GM19452 (cell line): ENCODE results near the gene SERTAD3.
"Not testable (repeated sequence)": the region's sequence is repeated elsewhere in the genome, so short reads cannot be mapped to it uniquely, and the experiment has no call there.

Experiments used
- ATAC-seq: cut with Tn5 transposase; IDR thresholded peaks from one replicate; pipeline ENCODE4 v1.9.1; 2021; ENCODE audit not compliant: unreplicated experiment

Gene SERTAD3, protein sequence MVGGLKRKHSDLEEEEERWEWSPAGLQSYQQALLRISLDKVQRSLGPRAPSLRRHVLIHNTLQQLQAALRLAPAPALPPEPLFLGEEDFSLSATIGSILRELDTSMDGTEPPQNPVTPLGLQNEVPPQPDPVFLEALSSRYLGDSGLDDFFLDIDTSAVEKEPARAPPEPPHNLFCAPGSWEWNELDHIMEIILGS

DNA sequence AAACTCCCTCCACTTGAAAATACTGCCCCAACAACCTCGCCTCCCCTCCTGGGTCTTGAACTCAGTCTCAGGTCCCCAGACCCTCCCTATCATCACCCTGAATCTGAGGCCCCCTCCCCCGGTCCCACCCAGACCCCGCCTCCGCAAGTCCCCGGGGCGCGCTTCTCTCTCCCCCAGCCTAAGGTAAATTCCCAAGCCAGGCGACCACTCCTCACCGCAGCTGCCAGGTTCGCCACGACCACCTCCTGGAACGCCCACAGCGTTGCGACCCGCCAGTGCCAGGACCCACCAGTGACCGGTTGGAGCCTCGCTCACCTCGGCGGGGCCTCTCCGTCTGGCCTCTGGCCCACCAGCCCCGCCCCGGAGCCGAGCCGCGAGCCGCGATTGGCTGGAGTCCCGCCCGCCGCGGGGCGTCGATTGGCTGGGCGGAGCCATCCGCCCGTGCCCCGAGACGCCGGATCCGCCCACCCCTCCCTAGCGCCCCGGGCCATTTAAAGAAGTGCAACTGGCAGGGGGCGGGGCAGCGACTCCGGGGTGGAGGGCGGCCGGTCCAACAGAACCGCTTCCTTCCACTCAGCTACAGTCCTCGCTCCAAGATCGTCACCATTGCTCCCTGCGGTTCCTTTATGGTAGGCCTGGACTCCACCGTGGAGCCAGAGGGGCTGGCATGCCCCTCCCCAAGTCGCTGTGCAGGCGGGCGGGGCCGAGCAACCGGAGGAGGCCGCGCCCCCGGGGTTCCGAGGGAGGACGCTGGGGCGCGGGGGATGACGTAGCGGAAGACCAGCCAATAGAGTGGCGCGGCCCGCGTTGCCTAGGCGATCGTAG lies at the start of gene SERTAD3:
Gene SERTAD3 (minus strand): TSS at position 336 of the 825 bp plus-strand sequence. CDS start 2,255 bp downstream, outside the sequence.
- peak; percentile 65 for ATAC-seq

DNA sequence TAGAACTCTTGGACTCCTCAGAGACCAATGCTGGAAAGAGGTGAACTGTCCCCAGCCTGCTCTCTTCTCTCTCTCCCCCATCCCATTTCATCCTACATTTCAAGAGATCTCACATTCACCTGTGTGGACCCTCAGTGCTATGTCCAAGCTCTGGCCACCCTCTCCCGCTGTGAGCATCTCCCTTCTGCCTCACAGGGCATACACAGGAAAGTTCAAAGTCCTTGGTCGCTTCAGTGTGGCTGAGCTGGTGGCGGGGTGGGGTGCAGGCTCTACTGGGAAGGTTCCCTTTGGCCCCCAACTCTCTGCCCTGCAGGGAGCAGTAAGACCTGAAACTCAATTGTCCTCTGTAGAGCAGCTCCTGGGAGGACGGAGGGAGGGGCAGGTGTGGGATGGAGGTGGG lies 49.6 kb upstream of the SERTAD3 start:
- no peak for ATAC-seq

DNA sequence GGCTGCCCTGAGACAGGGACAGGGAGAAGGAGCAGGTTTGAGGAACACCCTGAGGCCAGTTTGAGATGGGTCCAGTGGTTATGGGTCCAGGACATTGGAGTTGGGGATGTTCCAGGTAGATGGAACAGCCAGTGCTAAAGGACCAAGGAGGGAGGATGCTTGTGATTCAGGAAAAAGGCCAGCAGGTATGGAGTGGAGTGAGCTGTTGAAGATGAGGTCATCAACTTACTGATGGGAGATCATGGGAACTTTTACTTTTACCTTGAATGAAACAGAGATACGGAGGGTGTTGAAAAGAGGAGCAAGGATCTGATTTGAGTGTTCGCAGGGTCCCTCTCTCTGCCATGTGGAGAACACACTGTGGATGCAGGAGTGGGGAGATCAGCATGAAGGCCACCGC lies 48.1 kb upstream of the SERTAD3 start:
- ATAC-seq = no peak

DNA sequence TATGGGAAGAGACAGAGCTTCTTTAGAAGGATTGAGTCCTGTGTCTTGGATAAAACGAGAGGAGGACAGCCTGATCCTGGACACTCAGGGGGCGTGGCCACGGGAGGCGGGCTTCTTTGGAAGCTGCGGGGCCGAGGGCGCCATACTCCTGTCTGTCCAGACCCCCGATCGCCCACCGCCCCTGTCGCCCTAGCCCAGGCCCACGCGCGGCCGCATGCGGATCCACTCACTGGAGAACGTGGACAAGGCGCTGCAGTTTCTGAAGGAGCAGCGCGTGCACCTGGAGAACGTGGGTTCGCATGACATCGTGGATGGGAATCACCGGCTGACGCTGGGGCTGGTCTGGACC lies 45.7 kb upstream of the SERTAD3 start:
- no peak for ATAC-seq

DNA sequence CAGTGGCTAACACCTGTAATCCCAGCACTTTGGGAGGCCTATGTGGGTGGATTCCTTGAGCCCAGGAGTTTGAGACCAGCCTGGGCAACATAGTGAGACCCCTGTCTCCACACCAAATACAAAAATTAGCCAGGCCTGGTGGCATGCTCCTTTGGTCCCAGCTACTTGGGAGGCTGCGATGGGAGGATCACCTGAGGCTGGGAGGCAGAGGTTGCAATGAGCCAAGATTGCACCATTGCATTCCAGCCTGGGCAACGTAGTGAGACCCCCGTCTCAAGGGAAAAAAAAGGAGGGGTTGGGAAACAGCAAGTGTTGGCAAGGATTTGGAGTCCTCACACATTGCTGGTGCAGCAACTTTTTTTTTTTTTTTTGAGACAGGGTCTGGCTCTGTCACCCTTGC lies 41.9 kb upstream of the SERTAD3 start:
- no peak for ATAC-seq

DNA sequence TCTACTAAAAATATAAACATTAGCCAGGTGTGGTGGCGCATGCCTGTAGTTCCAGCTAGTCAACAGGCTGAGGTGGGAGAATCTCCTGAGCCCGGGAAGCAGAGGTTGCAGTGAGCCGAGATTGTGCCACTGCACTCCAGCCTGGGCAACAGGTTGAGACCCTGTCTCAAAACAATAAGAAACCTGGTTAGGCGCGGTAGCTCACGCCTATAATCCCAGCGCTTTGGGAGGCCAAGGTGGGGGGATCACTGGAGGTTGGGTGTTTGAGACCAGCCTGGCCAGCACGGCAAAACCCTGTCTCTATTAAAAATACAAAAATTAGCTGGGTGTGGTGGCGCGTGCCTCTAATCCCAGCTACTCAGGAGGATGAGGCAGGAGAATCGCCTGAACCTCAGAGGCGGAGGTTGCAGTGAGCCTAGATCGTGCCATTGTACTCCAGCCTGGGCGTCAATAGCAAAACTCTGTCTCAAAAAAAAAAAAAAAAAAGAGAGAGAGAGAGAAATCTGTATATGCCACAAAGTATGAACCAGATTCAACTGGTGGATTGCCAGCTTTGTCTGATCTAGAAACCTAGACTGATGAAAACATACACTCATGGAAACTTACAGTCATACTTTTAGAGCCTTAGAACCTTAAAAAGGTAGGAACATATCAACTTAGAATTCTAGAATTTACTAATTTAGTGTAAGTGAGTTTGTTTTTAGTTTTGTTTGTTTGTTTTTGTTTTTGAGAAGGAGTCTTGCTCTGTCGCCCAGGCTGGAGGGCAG lies 31.9 kb upstream of the SERTAD3 start:
- ATAC-seq = not testable (repeated sequence)

DNA sequence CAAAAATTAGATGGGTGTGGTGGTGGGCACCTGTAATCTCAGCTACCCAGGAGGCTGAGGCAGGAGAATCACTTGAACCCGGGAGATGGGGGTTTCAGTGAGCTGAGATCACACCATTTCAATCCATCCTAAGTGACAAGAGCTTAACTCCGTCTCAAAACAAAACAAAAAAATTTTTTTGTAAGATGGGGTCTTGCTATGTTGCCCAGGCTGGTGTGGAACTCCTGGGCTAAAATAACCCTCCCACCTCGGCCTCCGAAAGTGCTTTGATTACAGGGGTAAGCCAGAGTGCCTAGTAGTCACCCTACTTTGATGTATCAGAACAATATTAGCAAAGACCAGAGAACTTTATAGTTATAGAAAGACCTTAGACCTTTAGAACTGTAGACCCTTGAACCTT lies 30.6 kb upstream of the SERTAD3 start:
- ATAC-seq = no peak

DNA sequence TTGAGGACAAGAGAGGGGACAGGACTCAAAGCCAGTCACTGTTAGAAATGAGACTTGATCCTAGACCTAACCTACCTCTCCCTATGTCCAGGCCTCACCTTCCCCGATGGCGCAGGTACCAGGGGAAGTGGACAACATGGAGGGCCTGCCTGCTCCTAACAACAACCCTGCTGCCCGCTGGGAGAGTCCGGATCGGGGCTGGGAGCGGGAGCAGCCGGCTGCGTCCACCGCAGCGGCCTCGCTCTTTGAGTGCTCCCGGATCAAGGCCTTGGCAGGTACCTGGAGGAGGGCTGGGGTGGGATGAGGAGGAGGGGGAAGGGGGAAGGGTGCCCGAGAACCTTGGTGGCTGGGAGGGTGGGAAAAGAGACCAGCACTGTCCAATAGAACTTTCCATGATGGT lies 28.4 kb upstream of the SERTAD3 start:
- no peak for ATAC-seq

DNA sequence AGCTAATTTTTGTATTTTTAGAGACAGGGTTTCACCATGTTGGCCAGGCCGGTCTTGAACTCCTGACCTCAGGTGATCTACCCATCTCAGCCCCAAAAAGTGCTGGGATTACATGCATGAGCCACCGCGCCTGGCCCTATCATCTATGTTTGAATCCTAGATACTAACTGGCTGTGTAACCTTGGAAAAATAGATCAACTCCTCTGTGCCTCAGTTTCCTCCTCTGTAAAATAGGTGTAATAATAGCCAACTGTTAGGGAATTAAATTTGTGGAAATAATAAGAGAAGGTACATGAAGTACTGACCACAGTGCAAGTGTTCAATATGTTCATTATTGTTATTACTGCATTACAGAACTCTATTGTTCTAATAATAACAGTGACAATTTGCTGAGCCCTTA lies 27.0 kb upstream of the SERTAD3 start:
- no peak for ATAC-seq

DNA sequence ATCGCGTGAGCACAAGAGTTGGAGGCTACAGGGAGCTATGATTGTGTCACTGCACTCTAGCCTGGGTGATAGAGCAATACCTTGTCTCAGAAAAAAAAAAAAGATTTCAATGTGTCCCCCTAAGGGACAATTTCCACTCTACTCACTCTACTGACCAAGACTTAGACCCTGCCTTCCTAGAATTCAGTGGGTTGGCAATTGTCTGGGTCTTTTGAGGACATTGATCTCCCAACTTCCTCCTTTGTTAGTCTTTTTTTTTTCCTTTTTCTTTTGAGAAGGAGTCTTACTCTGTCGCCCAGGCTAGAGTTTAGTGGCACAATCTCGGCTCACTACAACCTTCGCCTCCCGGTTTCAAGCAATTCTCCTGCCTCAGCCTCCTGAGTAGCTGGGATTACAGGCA lies 24.9 kb upstream of the SERTAD3 start:
- no peak for ATAC-seq

DNA sequence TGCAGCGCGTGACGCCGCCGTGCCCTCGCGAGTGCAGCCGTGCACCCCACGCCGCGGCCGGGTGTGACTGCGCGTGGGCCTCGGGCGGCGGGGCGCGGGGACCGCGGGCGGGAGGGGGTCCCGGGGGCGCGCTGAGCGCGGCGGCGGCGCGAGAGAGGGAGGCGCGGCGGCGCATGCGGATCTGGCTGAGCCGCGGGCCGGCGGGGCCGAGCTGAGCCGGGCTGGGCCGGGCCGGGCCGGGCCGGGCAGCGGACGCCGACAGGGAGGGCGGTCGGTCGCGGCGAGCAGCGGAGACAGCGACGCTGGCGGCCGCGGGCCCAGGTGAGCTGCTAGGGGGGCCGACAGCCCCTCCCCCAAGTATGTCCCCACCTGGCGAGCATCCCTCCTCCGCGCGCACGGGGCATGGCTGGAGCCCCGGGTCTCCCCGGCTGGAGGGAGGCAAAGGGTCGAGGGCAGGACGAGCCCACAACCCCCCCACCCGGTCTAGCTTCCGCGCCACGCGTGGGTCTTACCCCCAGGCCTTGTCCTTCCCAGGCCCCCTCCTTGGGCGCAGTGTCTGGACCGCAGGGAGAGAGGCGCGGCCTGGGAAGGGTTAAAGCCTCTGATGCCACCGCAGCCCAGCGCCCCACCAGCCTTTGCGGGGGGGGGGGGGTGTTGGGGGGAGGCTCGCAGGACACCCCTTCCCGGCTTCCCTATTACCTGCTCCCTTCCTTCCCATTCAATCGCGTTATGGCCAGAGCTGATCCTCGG lies 23.0 kb upstream of the SERTAD3 start, which contains the start of gene SPTBN4:
Gene SPTBN4 (plus strand): TSS at position 17 of the 750 bp plus-strand sequence. CDS start 5,621 bp downstream, outside the sequence.
- no peak for ATAC-seq

DNA sequence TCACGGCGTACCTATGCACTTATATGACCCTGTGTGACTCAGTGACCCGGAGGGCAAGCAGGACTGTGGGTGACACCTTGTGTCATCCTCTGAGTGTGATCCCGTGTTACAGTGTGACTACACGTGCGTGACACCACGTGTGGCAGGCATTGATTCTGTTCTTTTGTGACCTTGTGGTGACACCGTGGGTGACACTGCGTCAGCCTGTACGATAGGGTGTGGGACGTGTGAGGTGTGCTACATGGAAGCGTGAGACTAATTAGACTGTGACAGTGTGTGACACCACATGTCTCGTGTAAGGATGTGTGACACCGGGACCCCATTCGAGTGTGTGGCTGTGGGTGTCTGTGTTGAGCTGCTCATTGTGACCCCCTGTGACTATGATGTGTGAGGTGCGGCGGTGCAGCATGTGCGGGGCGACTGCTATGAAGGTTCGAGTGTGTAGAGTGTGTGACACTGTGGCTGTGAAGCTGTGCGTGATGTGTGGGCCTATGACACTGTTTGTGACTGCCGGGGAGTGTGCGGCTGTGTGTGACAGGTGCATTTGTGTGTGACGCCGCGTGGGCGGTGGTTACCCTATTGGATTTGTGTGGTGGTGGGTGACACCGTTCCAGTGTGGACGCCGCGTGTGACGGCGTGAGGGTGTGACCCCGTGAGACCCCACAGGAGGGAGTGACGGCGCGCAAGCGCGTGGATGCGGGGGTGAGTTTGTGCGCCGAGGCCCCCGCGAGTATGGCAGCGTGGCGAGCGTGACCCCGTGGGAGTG lies 22.3 kb upstream of the SERTAD3 start:
- peak; percentile 41 for ATAC-seq

DNA sequence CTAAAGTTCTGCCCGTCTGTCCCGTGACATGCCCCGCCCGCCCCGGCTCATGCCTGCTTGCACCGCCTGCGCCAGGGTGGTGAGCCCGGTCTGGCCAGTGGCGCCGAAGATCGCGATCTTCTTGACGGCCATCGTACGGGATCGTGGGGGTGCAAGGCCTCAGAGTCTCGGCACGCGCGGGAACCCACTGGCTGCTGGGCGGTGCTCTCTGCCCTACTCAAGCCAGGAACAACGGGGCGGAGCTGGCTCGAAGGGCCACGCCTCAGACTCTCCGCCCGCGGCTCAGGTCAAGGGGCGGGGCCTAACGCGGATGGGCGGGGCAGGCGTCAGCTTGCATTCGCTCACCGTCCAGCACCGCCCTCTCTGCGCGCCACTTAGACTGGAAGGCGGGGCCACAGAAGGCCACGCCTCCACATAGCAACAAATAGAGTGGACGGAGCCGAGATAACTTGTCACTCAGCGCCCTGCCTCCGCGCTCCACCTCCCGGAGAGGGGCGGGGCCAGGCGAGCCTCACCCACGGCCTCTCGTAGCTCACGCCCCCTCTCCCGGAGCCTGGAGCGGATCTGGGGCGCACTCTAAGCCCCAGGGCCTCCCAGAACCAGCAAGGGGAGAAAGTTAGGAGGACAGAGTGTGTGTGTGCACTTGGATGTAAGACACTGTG lies 21.6 kb upstream of the SERTAD3 start, which contains the start of gene BLVRB:
Gene BLVRB (minus strand): TSS at position 189 of the 662 bp plus-strand sequence. CDS start 57 bp downstream, at position 132.
- peak; percentile 80 for ATAC-seq

DNA sequence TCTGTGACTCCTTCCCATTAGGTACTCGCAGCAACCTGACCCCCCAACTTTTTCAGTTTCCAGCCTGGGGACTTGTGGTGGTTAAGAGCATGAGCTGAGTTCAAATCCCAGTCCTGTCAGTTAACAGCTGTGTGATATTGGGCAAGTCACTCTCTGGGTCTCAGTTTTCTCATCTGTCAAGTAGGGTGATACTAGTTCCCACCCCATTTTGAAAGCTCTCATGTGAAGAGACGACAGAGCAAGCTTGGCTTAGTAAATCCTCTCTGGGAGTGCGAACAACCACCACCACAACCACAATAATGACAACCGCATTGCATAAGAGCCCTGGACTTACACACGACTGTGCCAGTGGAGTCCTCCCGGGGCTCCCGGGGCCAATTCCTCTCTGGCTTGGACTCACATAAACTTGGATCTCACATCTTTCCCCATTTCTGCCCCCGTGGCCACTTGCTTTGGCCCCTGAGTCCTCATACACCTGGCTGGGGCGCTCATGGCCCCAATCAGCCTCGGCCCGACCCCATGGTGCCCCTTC lies 21.0 kb upstream of the SERTAD3 start:
- no peak for ATAC-seq

DNA sequence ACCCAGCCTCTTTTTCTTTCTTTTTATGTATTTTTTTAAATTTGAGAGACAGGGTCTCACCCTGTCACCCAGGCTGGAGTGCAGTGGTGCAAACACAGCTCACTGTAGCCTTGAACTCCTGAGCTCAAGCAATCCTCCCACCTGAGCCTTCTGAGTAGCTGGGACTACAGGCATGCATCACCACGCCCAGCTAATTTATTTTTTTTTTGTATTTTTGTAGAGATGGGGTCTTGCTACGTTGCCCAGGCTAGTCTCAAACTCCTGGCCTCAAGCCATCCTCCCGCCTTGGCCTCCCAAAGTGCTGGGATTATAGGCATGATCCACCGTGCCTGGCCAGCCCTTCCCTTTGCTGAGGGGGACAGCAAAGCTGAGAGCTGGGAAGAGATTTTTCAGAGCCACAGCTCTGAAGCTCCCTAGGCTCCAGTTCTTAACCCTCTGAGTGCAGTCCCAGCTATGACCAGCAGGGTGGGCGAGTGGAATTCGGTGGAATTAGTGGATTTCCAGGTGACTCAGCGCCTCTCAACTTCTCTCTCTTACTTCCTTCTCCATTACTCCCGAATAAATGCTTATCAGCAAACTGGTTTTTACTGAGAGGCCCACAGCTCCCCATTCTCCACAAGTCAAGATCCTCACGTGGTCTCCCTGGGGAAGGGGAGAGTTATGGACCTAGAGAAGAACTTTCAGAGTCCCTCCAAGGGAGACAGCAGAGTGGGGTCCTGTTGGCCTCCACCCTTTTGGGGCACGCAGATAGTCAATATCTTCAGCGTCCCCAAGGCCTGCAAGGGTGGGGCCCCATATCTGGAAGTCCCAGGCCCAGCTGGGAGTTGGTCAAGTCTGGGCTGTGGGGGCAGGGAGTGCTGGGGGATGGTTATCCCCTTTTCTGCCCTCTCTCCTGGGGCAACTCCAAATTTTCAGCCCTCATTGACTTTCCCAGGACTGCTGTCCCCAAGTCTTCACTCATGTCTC lies 20.2 kb upstream of the SERTAD3 start:
- ATAC-seq = no peak

DNA sequence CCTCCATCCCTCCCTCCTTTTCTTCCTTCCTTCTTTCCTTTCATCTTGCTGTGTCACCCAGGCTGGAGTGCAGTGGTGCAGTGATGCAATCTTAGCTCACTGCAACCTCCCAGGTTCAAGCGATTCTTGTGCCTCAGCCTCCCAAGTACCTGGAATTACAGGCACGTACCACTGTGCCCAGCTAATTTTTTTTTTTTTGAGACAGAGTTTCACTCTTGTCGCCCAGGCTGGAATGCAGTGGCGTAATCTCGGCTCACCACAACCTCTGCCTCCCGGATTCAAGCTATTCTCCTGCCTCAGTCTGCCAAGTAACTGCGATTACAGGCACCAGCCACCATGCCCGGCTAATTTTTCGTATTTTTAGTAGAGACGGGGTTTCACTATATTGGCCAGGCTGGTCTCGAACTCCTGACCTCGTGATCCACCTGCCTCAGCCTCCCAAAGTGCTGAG lies 19.5 kb upstream of the SERTAD3 start:
- ATAC-seq = not testable (repeated sequence)

DNA sequence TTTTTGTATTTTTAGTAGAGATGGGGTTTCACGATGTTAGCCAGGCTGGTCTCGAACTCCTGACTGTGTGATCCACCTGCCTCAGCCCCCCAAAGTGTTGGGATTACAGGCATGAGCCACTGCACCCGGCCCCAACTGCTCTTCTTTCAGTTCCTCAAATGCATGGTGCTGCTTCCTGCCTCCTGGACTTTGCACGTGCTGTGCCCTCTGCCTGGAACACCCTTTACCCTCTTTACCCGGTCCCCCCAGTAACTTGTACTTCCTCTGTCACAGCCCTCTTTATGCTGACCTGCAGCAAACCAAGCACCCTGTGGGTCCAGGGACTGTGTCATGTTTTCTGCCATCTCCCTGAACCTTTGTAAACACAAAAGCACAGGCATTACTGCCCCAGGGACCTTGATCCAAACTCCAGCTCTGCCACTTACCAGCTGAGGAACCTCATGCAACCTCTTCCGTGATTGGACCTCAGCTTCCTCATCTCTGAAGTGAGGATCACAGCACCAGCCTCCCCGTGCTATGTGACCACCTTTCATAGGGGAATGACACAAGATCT lies 17.6 kb upstream of the SERTAD3 start:
- ATAC-seq = no peak

DNA sequence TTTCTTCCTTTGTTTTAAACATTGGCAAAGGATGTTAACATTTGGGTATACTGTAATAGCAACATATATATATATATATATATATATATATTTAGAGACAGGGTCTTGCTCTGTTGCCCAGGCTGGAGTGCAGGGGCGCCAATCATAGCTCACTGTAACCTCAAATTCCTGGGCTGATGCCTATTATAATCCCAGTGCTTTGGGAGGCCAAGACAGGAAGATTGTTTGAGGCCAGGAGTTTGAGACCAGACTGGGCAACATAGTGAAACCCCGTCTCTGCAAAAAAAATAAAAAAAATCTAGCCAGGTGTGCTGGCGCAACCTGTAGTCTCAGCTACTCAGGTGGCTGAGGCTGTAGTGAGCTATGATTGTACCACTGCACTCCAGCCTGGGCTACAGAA lies 16.1 kb upstream of the SERTAD3 start:
- ATAC-seq = no peak
